ENCODE results near the gene RNGTT. TPM values are rescaled to one million over a fixed set of nuclear protein-coding genes. Genes with fewer than 3 reads are reported as not detected.
"Not testable (repeated sequence)": the region's sequence is repeated elsewhere in the genome, so short reads cannot be mapped to it uniquely, and the experiment has no call there.

Gene RNGTT
- polyA plus RNA-seq, 4 donors: 13.3 to 18.4 (median 17.1) TPM

GRCh38 chr6:88914895-88915598 is 48.4 kb downstream of the RNGTT start:
- no peak for DNase-seq (ENCODE audit: low read depth in 4 of 4, low spot score in 3 of 4)

GRCh38 chr6:88914180-88914579 is 49.2 kb downstream of the RNGTT start:
- DNase-seq (ENCODE audit: low read depth in 4 of 4, low spot score in 3 of 4): no peak

- no peak for DNase-seq (ENCODE audit: low read depth in 4 of 4, low spot score in 3 of 4)
Measured at GRCh38 chr6:88913471-88913870, 49.9 kb downstream of the RNGTT start.

- DNase-seq (ENCODE audit: low read depth in 4 of 4, low spot score in 3 of 4): no peak
Measured at GRCh38 chr6:88910922-88911778, 52.3 kb downstream of the RNGTT start.

- DNase-seq (ENCODE audit: low read depth in 4 of 4, low spot score in 3 of 4): no peak
Measured at GRCh38 chr6:88908598-88909548, 54.5 kb downstream of the RNGTT start.

GRCh38 chr6:88907148-88907547 is 56.3 kb downstream of the RNGTT start:
- not testable (repeated sequence) for DNase-seq (ENCODE audit: low read depth in 4 of 4, low spot score in 3 of 4)

GRCh38 chr6:88899569-88900316 is 63.7 kb downstream of the RNGTT start:
- no peak for DNase-seq (ENCODE audit: low read depth in 4 of 4, low spot score in 3 of 4)

- no peak for DNase-seq (ENCODE audit: low read depth in 4 of 4, low spot score in 3 of 4)
Measured at GRCh38 chr6:88895911-88896310, 67.5 kb downstream of the RNGTT start.

GRCh38 chr6:88890860-88891845 is 72.3 kb downstream of the RNGTT start:
- no peak for DNase-seq (ENCODE audit: low read depth in 4 of 4, low spot score in 3 of 4)

- no peak for DNase-seq (ENCODE audit: low read depth in 4 of 4, low spot score in 3 of 4)
Measured at GRCh38 chr6:88890394-88890793, 73.0 kb downstream of the RNGTT start.

GRCh38 chr6:88884361-88884760 is 79.1 kb downstream of the RNGTT start:
- DNase-seq (ENCODE audit: low read depth in 4 of 4, low spot score in 3 of 4): no peak

- DNase-seq (ENCODE audit: low read depth in 4 of 4, low spot score in 3 of 4): no peak
Measured at GRCh38 chr6:88882536-88882935, 80.9 kb downstream of the RNGTT start.

- DNase-seq (ENCODE audit: low read depth in 4 of 4, low spot score in 3 of 4): no peak
Measured at GRCh38 chr6:88881451-88881850, 82.0 kb downstream of the RNGTT start.

GRCh38 chr6:88880021-88880420 is 83.4 kb downstream of the RNGTT start:
- no peak for DNase-seq (ENCODE audit: low read depth in 4 of 4, low spot score in 3 of 4)

- no peak for DNase-seq (ENCODE audit: low read depth in 4 of 4, low spot score in 3 of 4)
Measured at GRCh38 chr6:88877893-88878292, 85.5 kb downstream of the RNGTT start.

- no peak for DNase-seq (ENCODE audit: low read depth in 4 of 4, low spot score in 3 of 4)
Measured at GRCh38 chr6:88872962-88873361, 90.5 kb downstream of the RNGTT start.

GRCh38 chr6:88871498-88871897 is 91.9 kb downstream of the RNGTT start:
- DNase-seq (ENCODE audit: low read depth in 4 of 4, low spot score in 3 of 4): no peak

- DNase-seq (ENCODE audit: low read depth in 4 of 4, low spot score in 3 of 4): peak; percentile 18 to 49 (median 42)
Measured at GRCh38 chr6:88870717-88871330, 92.6 kb downstream of the RNGTT start.

Data from left renal pelvis (tissue), 4 donors.